Measurements from ENCODE around the gene BIRC7. TPM values are rescaled to one million over a fixed set of nuclear protein-coding genes. Genes with fewer than 3 reads are reported as not detected.

BIRC7 gene
- total and polyA plus RNA-seq, 2 donors (not counting 3 experiments of a cell fraction or from before 2014, with no cell fraction given), result not detected

- no TSS peak for BruUV-seq (replicated peaks)
- Histone ChIP-seq H3K4me2 (ENCODE audit: insufficient read depth, low read length) (no peak overlapping the region), H3K79me2 (ENCODE audit: control insufficient read depth, insufficient read depth, low read length) (no peaks in the 10 kb centered on the region), H3K27ac (ENCODE audit: insufficient read depth, low read depth, low read length) (no peak overlapping the region), H3K27me3 (ENCODE audit: control insufficient read depth in 2 of 2, insufficient read depth in 2 of 2, low read length in 2 of 2) (peaks cover 35 to 37% of the 10 kb centered on the region in 2 experiments), H3K4me1 (ENCODE audit: control insufficient read depth, extremely low read depth, insufficient read depth, low read length) (no peaks in the 10 kb centered on the region), H2AFZ (ENCODE audit: low read depth, low read length) (no peak overlapping the region), H4K20me1 (replicated peaks; ENCODE audit: control insufficient read depth, extremely low read depth, insufficient read depth, low read length) (no peaks in the 10 kb centered on the region), H3K9me1 (replicated peaks; ENCODE audit: control insufficient read depth, extremely low read depth, insufficient read depth, low read length) (no peaks in the 10 kb centered on the region), H3K9me3 (replicated peaks; ENCODE audit: control insufficient read depth, insufficient read depth, low read length) (no peaks in the 10 kb centered on the region), H3K9ac (replicated peaks; ENCODE audit: extremely low read depth, insufficient read depth, low read length) (no peak overlapping the region), H3K4me3 (replicated peaks in 1 of 3; ENCODE audit: insufficient read depth in 1 of 3, low read depth in 1 of 3, low read length in 3 of 3) (no peak overlapping the region), H3K36me3 (ENCODE audit: control insufficient read depth in 2 of 2, extremely low read depth in 1 of 2, insufficient read depth in 2 of 2, low read length in 2 of 2) (no peaks in the 10 kb centered on the region)
- intact Hi-C loops (cut with micrococcal nuclease), result no loop called here
- FAIRE-seq (no peak), DNase-seq (ENCODE audit: low read depth, low spot score) (no peak)
- CTCF ChIA-PET, result interaction anchor here (1.1 to 5.0 kb wide), 5 partner anchors 11 to 54 kb away, joined by 3 to 36 read pairs (median 4); no protein-coding TSS in a partner anchor
- POLR2A ChIA-PET, result no interaction called here
- dilution Hi-C loops (cut with MboI; ENCODE audit: extremely low pct_ligation_motif_present, low sequenced_read_pairs), result no loop called here
- TF ChIP-seq CTCF (IDR thresholded peaks at IDR 0.05; ENCODE audit: extremely low read depth in 1 of 2, insufficient read depth in 1 of 2, low read depth in 1 of 2, low read length in 2 of 2) (no peak), JUN (IDR thresholded peaks at IDR 0.05; ENCODE audit: borderline replicate concordance, insufficient read depth, insufficient read length, low read depth) (no peak), EZH2 (IDR thresholded peaks at IDR 0.05; ENCODE audit: borderline replicate concordance, low read depth, low read length, severe bottlenecking) (peak; percentile 88), FOS (IDR thresholded peaks at IDR 0.05; ENCODE audit: borderline replicate concordance, insufficient read depth, low read length) (no peak), MAX (IDR thresholded peaks at IDR 0.05; ENCODE audit: insufficient read depth, insufficient read length) (no peak)
These were observed 19.1 kb downstream of the BIRC7 start for GRCh38 chr20:63254606-63255384.

Measured in endothelial cell of umbilical vein (primary cell).